Stimulated activated CD8-positive, alpha-beta memory T cell treated with anti-CD3 and anti-CD28 coated beads, Interleukin-7, amount 100 ng/mL, for 1 hour (primary cell): ENCODE results near the gene ADPRS.

Experiments
- DNase-seq, 2 donors: peaks; one replicate each; pipeline ENCODE4 v3.0.0-alpha.2; 2020; ENCODE audit warnings: low read depth in 2 of 2

Gene ADPRS

GRCh38 chr1:36108314-36108713, 19.6 kb downstream of the ADPRS start:
- DNase-seq = no peak

DNA sequence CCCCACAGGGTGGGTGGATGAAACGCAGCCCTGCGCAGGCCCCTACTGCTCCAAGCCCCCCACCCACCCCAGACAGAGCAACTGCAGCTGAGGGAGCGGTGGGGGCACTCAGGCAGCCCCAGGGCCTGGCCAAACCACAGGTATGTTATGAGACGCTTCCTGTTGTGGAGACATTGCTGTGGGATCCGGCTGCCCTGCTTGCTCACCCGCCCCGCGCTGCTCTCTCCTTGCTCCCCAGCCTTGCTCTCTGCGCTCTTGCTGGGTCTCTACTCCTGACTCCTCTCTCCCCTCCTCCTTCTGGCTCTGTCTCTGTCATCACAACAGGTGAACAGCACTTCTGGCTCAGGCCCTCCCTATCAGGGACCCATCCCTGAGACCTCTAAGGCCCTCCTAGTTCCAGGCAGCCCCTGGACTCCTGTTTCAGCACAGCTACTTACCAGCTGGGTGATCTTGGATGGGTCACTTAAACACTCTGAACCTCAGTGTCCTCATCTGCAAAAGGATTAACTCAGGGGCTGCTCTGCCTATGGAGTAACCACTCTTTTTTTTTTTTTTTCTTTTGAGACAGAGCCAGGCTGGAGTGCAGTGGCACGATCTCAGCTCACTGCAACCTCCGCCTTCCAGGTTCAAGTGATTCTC, 20.5 kb downstream of the ADPRS start:
- no peak for DNase-seq

DNA sequence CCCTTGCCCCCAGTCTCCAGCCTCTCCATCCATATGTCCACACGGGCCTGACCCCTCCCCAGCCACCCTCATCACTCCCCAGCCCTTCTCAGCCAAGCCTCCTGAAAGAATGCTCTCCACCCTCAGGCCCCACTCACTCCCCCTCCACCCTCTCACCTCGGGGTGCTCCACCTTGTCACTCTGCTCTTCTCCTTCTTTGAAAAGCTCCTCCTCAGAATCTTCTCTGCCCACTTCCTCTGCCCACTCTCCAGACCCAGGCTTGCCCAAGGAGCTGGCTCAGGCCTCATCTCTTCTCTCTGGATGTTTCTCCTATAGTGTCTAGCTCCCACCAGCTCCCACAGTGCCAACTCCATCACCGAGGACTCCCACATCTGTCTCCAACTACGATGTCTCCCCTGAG, 22.5 kb downstream of the ADPRS start:
- DNase-seq = no peak

DNA sequence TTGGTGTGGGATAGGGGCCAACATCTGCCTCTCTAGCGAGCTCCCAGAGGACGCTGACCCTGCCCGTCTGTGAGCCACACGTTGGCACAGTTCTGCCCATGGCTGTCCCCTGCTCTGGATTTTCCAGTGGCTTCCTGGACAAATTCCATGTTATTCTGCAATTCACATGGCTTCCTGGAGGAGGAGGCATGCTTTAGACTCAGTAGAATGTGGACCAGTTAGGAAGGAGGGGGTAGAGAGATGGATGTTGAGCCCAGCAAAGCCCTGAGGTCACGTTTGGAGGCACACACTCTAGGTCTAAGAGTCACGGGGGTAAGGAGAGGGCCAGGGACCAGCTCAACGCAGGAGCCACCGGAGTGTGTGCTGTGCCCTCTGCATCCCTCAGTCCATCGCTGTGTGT, 24.1 kb downstream of the ADPRS start:
- DNase-seq = no peak

- no peak for DNase-seq
Observed at GRCh38 chr1:36114371-36114770, 25.7 kb downstream of the ADPRS start.

GRCh38 chr1:36115200-36115669, 26.5 kb downstream of the ADPRS start:
- no peak for DNase-seq

DNA sequence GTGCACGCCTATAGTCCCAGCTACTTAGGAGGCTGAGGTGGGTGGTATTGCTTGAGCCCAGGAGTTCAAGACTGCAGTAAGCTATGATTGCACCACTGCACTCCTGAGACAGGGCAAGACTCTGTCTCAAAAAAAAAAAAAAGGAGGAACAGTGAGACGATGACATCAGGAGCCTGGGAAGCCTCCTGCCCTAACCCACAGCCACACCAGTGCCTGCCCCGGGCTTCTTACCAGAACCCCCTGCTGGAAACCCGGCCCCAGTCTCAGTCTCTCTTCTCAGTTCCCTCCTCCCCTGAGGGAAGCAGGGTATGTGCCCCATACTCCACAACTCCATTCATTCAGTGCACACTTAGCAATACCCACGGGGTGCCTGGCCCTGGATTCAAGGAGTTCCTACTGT, 27.2 kb downstream of the ADPRS start:
- no peak for DNase-seq

- no peak for DNase-seq
Observed at GRCh38 chr1:36116901-36117300, 28.2 kb downstream of the ADPRS start.

- no peak for DNase-seq
Observed at GRCh38 chr1:36118447-36119204, 29.9 kb downstream of the ADPRS start.

DNA sequence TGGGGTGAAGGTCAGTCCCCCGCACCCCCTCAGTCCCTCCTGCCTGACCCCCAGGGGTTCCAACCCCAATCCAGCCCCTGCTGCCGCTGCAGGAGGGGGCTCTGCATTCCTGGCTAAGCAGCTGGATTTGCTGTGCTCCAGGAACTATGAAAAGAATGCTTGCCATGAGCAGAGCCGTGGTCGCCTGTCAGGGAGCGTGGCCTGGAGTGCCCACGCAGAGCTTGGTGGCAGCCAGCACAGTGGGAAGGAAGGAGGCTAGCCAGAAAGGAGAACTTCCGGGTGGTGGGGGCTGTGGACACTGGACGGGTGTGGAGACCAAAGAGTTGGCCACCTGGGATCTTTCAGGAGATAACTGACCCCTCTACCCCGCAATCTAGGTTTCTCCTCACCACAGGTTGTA, 30.8 kb downstream of the ADPRS start:
- no peak for DNase-seq

- DNase-seq = no peak
Observed at GRCh38 chr1:36122062-36123030, 33.7 kb downstream of the ADPRS start.

- no peak for DNase-seq
Observed at GRCh38 chr1:36123356-36123755, 34.7 kb downstream of the ADPRS start.

DNA sequence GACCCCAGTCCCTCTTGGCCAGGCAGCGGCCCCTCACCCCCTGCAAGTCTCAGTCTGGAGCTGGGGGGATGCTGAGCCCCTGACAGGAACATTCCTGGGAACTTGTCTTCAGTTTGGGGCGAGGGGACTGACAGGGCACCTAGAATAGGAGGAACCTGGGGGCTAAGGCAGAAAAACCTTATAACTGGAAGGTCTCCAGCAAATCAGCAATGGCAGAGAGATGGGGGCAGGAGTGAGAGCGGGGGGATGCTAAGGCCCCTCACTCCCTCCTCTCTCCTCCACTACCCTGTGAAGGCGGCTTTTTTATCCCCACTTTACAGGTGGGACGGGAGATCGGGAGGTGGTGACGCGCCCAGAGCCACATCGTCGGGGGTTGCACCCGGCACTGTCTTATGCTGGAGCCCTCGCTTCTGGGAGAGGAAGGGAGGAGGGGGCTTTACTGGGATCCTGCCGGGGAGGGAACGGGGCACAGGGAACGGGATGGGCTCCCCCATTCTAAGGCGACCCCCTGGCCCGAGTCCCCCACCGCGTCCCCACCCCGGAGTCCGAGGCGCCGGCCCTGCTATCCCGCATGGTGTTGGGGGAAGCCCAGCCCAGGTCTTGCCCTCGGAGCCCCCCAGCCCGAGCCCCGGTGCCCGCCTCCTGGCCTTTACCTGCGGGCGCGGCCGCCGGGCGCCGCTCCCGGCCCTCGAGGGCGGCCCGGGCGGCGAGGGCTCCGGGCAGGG, 35.9 kb downstream of the ADPRS start:
- DNase-seq = no peak

DNA sequence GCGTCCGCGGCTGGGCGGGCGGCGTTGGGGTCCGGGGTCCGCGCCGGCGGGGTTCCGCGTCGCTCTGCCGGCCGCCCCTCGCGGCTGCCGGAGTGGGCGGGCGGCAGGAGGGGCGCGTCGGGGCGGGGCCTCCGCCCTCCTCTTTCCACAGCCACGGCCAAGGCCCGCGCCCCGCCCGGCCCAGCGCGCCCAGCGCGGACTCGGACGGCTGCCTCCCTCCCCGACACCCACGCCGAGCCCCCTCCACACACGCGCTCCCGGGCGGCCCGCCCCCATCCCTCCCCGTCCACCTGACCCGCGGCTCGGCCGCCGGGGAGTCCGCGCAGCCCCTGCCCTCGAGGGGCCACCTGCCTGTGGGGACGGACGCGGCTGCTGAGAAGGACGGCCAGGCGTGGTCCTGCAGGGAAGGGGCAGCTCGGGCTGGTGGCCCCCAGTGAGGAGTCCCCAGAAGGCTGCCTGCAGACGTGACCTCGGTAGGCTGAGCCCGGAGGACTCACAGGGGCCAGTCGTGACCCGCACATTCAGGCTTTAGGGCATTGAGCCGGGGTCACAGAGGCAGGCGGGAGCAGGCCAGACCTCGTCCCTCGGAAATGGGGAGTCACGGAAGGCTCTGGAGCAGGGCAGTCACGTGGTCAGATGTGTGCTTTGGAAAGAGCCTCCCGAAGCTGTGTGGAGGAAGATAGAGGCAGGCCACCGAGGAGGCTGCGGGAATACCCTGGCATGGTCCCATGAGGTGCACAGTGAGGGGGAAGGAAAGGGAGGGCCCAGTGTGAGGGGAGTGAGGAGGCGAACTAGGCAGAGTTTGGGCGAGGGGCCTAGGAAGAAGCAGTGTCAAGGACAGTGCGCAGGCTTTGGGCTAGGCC, 36.7 kb downstream of the ADPRS start, which contains the start of gene COL8A2:
Gene COL8A2, minus strand, starts transcription at position 94 of the 863 bp plus-strand sequence. CDS start 24,980 bp downstream, outside the sequence.
- no peak for DNase-seq

- DNase-seq = no peak
Observed at GRCh38 chr1:36126005-36126716, 37.5 kb downstream of the ADPRS start.

GRCh38 chr1:36126797-36127500, 38.3 kb downstream of the ADPRS start:
- no peak for DNase-seq

DNA sequence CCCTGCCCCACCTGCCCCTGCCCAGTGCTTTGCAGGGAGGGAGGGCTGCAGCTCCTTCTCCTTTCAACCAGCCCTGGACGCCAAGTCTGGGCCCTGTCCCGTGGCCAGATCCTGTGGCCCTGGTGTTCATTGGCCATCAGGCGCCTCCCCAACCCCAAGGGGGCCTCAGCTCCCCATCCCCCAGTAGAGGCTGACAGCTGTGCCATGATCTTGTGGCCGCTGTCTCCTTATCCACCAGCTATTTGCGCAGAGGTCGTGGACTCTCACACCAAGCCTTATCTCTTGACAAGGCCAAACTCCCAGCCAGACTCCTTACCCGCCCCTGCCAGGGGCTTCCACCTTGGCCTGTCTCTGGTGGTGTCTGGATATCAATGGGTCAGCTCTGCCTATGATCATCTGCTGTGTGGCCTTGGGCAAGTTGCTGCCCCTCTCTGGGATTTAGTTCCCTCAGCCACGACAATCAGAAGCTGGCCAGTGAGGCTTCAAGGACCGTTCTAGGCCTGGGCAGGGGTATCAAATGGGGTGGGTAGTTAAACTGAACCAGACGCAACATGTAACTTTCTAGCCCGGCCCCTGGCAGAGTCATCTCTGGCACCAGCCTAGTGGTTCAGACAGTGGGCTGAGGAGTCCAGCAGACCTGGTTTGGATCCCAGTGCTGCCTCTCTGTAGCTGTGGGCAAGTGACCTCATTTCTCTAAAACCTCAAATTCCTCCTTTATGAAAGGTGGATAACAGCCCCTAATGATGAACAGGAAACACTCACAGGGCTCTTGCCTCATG, 39.6 kb downstream of the ADPRS start:
- no peak for DNase-seq

DNA sequence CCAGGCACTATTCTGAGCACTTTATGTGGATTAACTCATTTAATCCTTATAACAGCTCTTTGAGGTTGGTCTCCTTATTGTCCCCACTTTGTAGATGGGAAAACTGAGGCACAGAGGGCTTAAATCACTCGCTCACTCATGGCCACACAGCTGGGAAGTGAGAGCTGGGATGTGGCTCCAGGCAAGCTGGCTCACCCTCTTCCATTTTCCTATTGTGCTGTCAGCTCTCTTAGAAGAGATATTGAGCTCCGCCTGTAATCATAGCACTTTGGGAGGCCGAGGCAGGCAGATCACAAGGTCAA, 40.2 kb downstream of the ADPRS start:
- no peak for DNase-seq

GRCh38 chr1:36132029-36132428, 43.3 kb downstream of the ADPRS start:
- DNase-seq = no peak
